Tibial nerve (tissue), 3 donors: ENCODE measurements around the gene SLC12A7.

Source experiments
- POLR2A ChIP-seq, 2 donors: fragments of 450-650 bp; IDR thresholded peaks; one replicate each; pipeline ENCODE4 v1.6.1; 2017; ENCODE audit warnings: antibody characterized with exemption in 2 of 2, mild to moderate bottlenecking in 2 of 2, moderate library complexity in 2 of 2
- TF ChIP-seq, protein P1 (sequence below), 5 experiments: fragments of 200-600 bp in 3 of 5; fragments of 450-650 bp in 2 of 5; sonication (generic) in 3 of 5; IDR thresholded peaks; one replicate each; pipeline ENCODE4 v1.5.1; 2016 to 2019; ENCODE audit warnings: antibody characterized with exemption in 5 of 5, mild to moderate bottlenecking in 3 of 5, moderate library complexity in 2 of 5

- TF ChIP-seq, protein P1, sequence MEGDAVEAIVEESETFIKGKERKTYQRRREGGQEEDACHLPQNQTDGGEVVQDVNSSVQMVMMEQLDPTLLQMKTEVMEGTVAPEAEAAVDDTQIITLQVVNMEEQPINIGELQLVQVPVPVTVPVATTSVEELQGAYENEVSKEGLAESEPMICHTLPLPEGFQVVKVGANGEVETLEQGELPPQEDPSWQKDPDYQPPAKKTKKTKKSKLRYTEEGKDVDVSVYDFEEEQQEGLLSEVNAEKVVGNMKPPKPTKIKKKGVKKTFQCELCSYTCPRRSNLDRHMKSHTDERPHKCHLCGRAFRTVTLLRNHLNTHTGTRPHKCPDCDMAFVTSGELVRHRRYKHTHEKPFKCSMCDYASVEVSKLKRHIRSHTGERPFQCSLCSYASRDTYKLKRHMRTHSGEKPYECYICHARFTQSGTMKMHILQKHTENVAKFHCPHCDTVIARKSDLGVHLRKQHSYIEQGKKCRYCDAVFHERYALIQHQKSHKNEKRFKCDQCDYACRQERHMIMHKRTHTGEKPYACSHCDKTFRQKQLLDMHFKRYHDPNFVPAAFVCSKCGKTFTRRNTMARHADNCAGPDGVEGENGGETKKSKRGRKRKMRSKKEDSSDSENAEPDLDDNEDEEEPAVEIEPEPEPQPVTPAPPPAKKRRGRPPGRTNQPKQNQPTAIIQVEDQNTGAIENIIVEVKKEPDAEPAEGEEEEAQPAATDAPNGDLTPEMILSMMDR (IDR thresholded peaks at IDR 0.05), result no peak
- TF ChIP-seq POLR2A (IDR thresholded peaks at IDR 0.05), result no peak
These were observed 83.2 kb downstream of the SLC12A7 start for GRCh38 chr5:1028481-1029281.
